Colonic mucosa (tissue), 4 donors: ENCODE results near the gene XIST. TPM values are rescaled to one million over a fixed set of nuclear protein-coding genes. Genes with fewer than 3 reads are reported as not detected.

Experiments used
- DNase-seq: peaks from one replicate; pipeline ENCODE4 v3.0.0-alpha.2; 2020
- H3K27ac ChIP-seq: fragments of 200-600 bp; one replicate; pipeline ENCODE4 v1.8.0; 2021
- H3K27me3 ChIP-seq: fragments of 200-600 bp; one replicate; pipeline ENCODE4 v1.8.0; 2021
- H3K36me3 ChIP-seq: fragments of 200-600 bp; one replicate; pipeline ENCODE4 v1.8.0; 2021
- H3K4me1 ChIP-seq: fragments of 200-600 bp; one replicate; pipeline ENCODE4 v1.8.0; 2021; ENCODE audit warnings: mild to moderate bottlenecking
- H3K4me3 ChIP-seq: fragments of 200-600 bp; one replicate; pipeline ENCODE4 v1.8.0; 2021
- H3K9ac ChIP-seq, 2 donors: one replicate each; pipeline ENCODE4 v1.7.0; 2013; ENCODE audit warnings: control low read depth in 2 of 2, low read depth in 2 of 2, low read length in 2 of 2
- H3K9me3 ChIP-seq: fragments of 200-600 bp; one replicate; pipeline ENCODE4 v1.8.0; 2021
- CTCF ChIP-seq: fragments of 200-600 bp; IDR thresholded peaks from one replicate; pipeline ENCODE4 v1.8.0; 2022; ENCODE audit warnings: antibody characterized with exemption, mild to moderate bottlenecking
- intact Hi-C: fragments of 100-400 bp; cut with DNase I; formaldehyde crosslinking; loops from one replicate; pipeline ENCODE4 v1.14.1; 2022
- total RNA-seq, 2 donors: library from RNA; stranded (reverse); fragmentation: NEBNext Ultra II Directional in 1 of 2; extraction: Animal tissue kit (Norgen Biotek cat#: 25700) in 1 of 2; gene quantifications; one replicate each; pipeline ENCODE4 v1.2.1, GENCODE V29; 2021
- donor health status: healthy.
- donor health status: DM: no; HTN: no; CAD: no.
- donor health status: DM: no; HTN: no; CAD: no.

XIST gene
- total RNA-seq, 2 donors from 2014 or later = 148 to 169 TPM

GRCh38 chrX:73867144-73867543, 14.6 kb upstream of the XIST start:
- Histone ChIP-seq H3K9me3 (no peaks in the 10 kb centered on the region), H3K36me3 (no peaks in the 10 kb centered on the region), H3K9ac (no peak overlapping the region), H3K27ac (no peak overlapping the region), H3K4me3 (no peak overlapping the region), H3K4me1 (no peaks in the 10 kb centered on the region), H3K27me3 (no peaks in the 10 kb centered on the region)
- no peak for TF ChIP-seq CTCF
- no peak for DNase-seq
- intact Hi-C loops = no loop called here

GRCh38 chrX:73863852-73864251, 11.3 kb upstream of the XIST start:
- Histone ChIP-seq H3K36me3 (no peaks in the 10 kb centered on the region), H3K9me3 (no peaks in the 10 kb centered on the region), H3K9ac (no peak overlapping the region), H3K27me3 (no peaks in the 10 kb centered on the region), H3K27ac (no peak overlapping the region), H3K4me3 (no peak overlapping the region), H3K4me1 (no peaks in the 10 kb centered on the region)
- DNase-seq = no peak
- TF ChIP-seq CTCF = no peak
- intact Hi-C loops = no loop called here

- Histone ChIP-seq H3K4me1 (no peaks in the 10 kb centered on the region), H3K4me3 (no peak overlapping the region), H3K27ac (no peak overlapping the region), H3K9me3 (no peaks in the 10 kb centered on the region), H3K27me3 (no peaks in the 10 kb centered on the region), H3K9ac (no peak overlapping the region), H3K36me3 (no peaks in the 10 kb centered on the region)
- intact Hi-C loops = no loop called here
- DNase-seq = no peak
- TF ChIP-seq CTCF = no peak
Measured at GRCh38 chrX:73863268-73863667, 10.8 kb upstream of the XIST start.

GRCh38 chrX:73859622-73860021, 7.1 kb upstream of the XIST start:
- no peak overlapping the region for H3K4me3 ChIP-seq
- no peak overlapping the region for H3K9ac ChIP-seq
- no peaks in the 10 kb centered on the region for H3K4me1 ChIP-seq
- H3K27ac ChIP-seq = no peak overlapping the region
- no peaks in the 10 kb centered on the region for H3K27me3 ChIP-seq
- intact Hi-C loops = loop anchor here (2.0 to 10.0 kb wide), 3 partner anchors 153 to 685 kb away; no protein-coding TSS in a partner anchor
- no peaks in the 10 kb centered on the region for H3K9me3 ChIP-seq
- no peak for TF ChIP-seq CTCF
- no peak for DNase-seq
- no peaks in the 10 kb centered on the region for H3K36me3 ChIP-seq

- H3K9ac ChIP-seq = no peak overlapping the region
- peak; percentile 78 for DNase-seq
- no peak overlapping the region for H3K27ac ChIP-seq
- intact Hi-C loops = loop anchor here (2.0 to 10.0 kb wide), 4 partner anchors 159 to 689 kb away; no protein-coding TSS in a partner anchor
- no peaks in the 10 kb centered on the region for H3K36me3 ChIP-seq
- H3K4me1 ChIP-seq = no peaks in the 10 kb centered on the region
- H3K27me3 ChIP-seq = no peaks in the 10 kb centered on the region
- TF ChIP-seq CTCF = peak; percentile 70
- H3K4me3 ChIP-seq = no peak overlapping the region
- H3K9me3 ChIP-seq = no peaks in the 10 kb centered on the region
Measured at GRCh38 chrX:73855546-73855945, 3.0 kb upstream of the XIST start.
